ENCODE data around the gene MAN1A2. TPM values are rescaled to one million over a fixed set of nuclear protein-coding genes. Genes with fewer than 3 reads are reported as not detected.
"Not testable (repeated sequence)": the region's sequence is repeated elsewhere in the genome, so short reads cannot be mapped to it uniquely, and the experiment has no call there.

MAN1A2 gene
- total RNA-seq, 4 donors from 2014 or later = 23.3 to 77.6 (median 57.0) TPM

- Histone ChIP-seq H3K27me3 (no peaks in the 10 kb centered on the region), H3K27ac (no peak overlapping the region), H3K9me3 (no peaks in the 10 kb centered on the region), H3K36me3 (no peaks in the 10 kb centered on the region), H3K4me3 (no peak overlapping the region), H3K4me1 (no peaks in the 10 kb centered on the region)
- intact Hi-C loops (cut with DNase I; ENCODE audit: low total_unique reads) = no loop called here
- no peak for DNase-seq
- TF ChIP-seq CTCF (IDR thresholded peaks at IDR 0.05) = no peak
- no peak for TF ChIP-seq POLR2A (IDR thresholded peaks at IDR 0.05)
Observed at GRCh38 chr1:117346206-117346928, 20.9 kb upstream of the MAN1A2 start.

DNA sequence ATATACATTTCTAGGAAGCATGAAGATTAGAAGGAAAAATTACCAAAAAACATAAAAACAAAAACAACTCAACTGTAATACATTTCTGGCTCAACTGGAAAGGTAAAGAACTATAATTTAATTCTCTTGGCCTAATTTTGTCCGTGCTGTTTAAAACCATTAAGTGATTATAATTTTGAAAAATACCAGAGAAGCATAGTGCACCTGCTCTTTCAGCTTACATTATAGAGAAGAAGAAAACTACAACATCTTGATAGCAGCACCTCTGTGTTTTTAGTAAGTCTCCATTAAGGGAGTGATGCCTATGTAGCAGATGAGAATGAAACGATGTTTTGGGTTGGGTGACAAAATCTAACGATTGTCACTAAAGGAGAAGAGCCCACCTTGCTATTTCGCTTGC, 19.3 kb upstream of the MAN1A2 start:
- H3K4me3 ChIP-seq = no peak overlapping the region
- H3K36me3 ChIP-seq = no peaks in the 10 kb centered on the region
- no peaks in the 10 kb centered on the region for H3K27me3 ChIP-seq
- no peak for DNase-seq
- no peaks in the 10 kb centered on the region for H3K4me1 ChIP-seq
- intact Hi-C loops (cut with DNase I; ENCODE audit: low total_unique reads) = no loop called here
- no peak overlapping the region for H3K27ac ChIP-seq
- H3K9me3 ChIP-seq = no peaks in the 10 kb centered on the region
- TF ChIP-seq CTCF (IDR thresholded peaks at IDR 0.05) (no peak), POLR2A (IDR thresholded peaks at IDR 0.05) (no peak)

GRCh38 chr1:117352695-117353094, 14.6 kb upstream of the MAN1A2 start:
- H3K4me3 ChIP-seq; H3K36me3 ChIP-seq; H3K9me3 ChIP-seq; H3K27me3 ChIP-seq; H3K4me1 ChIP-seq; intact Hi-C loops (cut with DNase I; ENCODE audit: low total_unique reads); DNase-seq; H3K27ac ChIP-seq: not testable (repeated sequence)

GRCh38 chr1:117357833-117358603, 9.2 kb upstream of the MAN1A2 start:
- H3K27ac ChIP-seq; H3K4me3 ChIP-seq; H3K36me3 ChIP-seq; H3K27me3 ChIP-seq; intact Hi-C loops (cut with DNase I; ENCODE audit: low total_unique reads); H3K4me1 ChIP-seq; DNase-seq; H3K9me3 ChIP-seq: not testable (repeated sequence)

DNA sequence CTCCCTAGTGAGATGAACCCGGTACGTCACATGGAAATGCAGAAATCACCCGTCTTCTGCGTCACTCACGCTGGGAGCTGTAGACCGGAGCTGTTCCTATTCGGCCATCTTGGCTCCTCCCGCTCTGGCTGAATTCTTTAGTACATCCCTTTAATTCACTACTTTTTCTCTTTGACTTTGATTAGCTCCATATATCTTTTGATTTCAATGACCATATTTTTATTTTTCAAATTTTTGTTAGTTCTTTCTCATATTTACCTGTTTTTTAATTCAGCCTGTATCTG, 8.7 kb upstream of the MAN1A2 start:
- DNase-seq; H3K9me3 ChIP-seq; H3K27me3 ChIP-seq; H3K4me1 ChIP-seq; H3K4me3 ChIP-seq; intact Hi-C loops (cut with DNase I; ENCODE audit: low total_unique reads); H3K27ac ChIP-seq; H3K36me3 ChIP-seq: not testable (repeated sequence)

DNA sequence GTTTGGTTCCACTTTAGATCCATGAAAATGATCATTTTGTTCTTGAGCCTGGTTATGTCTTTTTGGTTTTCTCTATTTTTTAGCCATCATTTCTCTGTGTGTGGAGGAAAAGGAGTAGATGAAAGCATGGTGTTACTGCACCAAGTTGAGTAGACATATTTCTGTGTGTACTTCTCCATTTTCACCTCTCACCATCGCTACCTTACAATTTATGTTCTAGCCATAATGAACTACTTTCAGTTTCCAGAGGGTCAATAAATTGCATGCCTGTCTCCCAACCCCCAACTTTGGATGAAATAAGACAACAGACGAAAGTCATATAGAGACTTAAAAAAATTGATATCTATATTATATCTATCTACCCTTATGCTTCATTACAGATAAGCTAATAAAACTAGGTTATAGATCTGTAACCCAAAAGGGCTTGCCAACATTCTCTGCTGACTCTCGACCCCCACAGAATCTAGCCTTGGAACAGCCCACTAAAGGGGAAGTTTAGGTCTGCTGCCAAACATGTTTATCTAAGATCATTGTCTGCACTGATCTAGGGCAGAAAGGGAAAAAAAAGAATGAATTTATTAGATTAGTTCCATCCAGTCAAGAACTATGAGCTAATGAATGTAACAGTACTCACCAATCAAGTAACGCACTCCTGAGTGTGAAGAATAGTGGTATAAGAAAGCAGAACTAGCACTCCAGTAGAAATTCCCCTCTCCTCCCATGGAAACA, 7.5 kb upstream of the MAN1A2 start:
- H3K27ac ChIP-seq = no peak overlapping the region
- no peak overlapping the region for H3K4me3 ChIP-seq
- H3K4me1 ChIP-seq = no peaks in the 10 kb centered on the region
- TF ChIP-seq CTCF (IDR thresholded peaks at IDR 0.05) = no peak
- TF ChIP-seq POLR2A (IDR thresholded peaks at IDR 0.05) = no peak
- intact Hi-C loops (cut with DNase I; ENCODE audit: low total_unique reads) = no loop called here
- H3K36me3 ChIP-seq = no peaks in the 10 kb centered on the region
- no peak for DNase-seq
- no peaks in the 10 kb centered on the region for H3K9me3 ChIP-seq
- no peaks in the 10 kb centered on the region for H3K27me3 ChIP-seq

Data from uterus (tissue), 4 donors.